ENCODE results near the gene TEX30.

Gene TEX30

GRCh38 chr13:102758842-102759241 is 14.7 kb downstream of the TEX30 start:
- no peak overlapping the region for H2AFZ ChIP-seq (ENCODE audit: low read depth, low read length, severe bottlenecking)

GRCh38 chr13:102757006-102757405 is 16.6 kb downstream of the TEX30 start:
- Histone ChIP-seq H3K27ac (ENCODE audit: low read depth, low read length) (no peak overlapping the region), H3K9me2 (replicated peaks; ENCODE audit: insufficient read depth, low read length) (no peaks in the 10 kb centered on the region), H3K36me3 (ENCODE audit: low read length) (no peaks in the 10 kb centered on the region), H3F3A (ENCODE audit: insufficient read depth) (no peaks in the 10 kb centered on the region), H3K27me3 (ENCODE audit: low read length) (no peaks in the 10 kb centered on the region), H3K9me3 (ENCODE audit: insufficient read depth, low read length) (no peaks in the 10 kb centered on the region), H2AFZ (ENCODE audit: low read depth, low read length, severe bottlenecking) (no peak overlapping the region), H4K20me1 (ENCODE audit: low read depth, low read length) (no peaks in the 10 kb centered on the region), H3K4me2 (ENCODE audit: low read depth, low read length, poor library complexity, severe bottlenecking) (no peak overlapping the region), H3K79me2 (ENCODE audit: insufficient read depth, low read length) (no peaks in the 10 kb centered on the region), H3K9ac (ENCODE audit: low read length) (no peak overlapping the region), H3K4me3 (ENCODE audit: insufficient read depth, low read length, poor library complexity, severe bottlenecking) (no peak overlapping the region)
- TF ChIP-seq CTCF (IDR thresholded peaks at IDR 0.05; ENCODE audit: insufficient read depth, low read length, poor library complexity, severe bottlenecking), result no peak
- no peak for TF ChIP-seq EZH2phosphoT487 (conservative IDR thresholded peaks at IDR 0.05; ENCODE audit: low read length)

More at GRCh38 chr13:102758842-102759241, 14.7 kb downstream of the TEX30 start:
- Histone ChIP-seq H3K79me2 (ENCODE audit: insufficient read depth, low read length) (no peaks in the 10 kb centered on the region), H3F3A (ENCODE audit: insufficient read depth) (no peaks in the 10 kb centered on the region), H3K9me2 (replicated peaks; ENCODE audit: insufficient read depth, low read length) (no peaks in the 10 kb centered on the region), H3K9ac (ENCODE audit: low read length) (no peak overlapping the region), H3K27ac (ENCODE audit: low read depth, low read length) (no peak overlapping the region), H3K27me3 (ENCODE audit: low read length) (no peaks in the 10 kb centered on the region), H3K9me3 (ENCODE audit: insufficient read depth, low read length) (no peaks in the 10 kb centered on the region), H4K20me1 (ENCODE audit: low read depth, low read length) (no peaks in the 10 kb centered on the region), H3K4me2 (ENCODE audit: low read depth, low read length, poor library complexity, severe bottlenecking) (no peak overlapping the region), H3K4me3 (ENCODE audit: insufficient read depth, low read length, poor library complexity, severe bottlenecking) (no peak overlapping the region), H3K36me3 (ENCODE audit: low read length) (no peaks in the 10 kb centered on the region)
- TF ChIP-seq CTCF (IDR thresholded peaks at IDR 0.05; ENCODE audit: insufficient read depth, low read length, poor library complexity, severe bottlenecking), result no peak

- Histone ChIP-seq H3K36me3 (ENCODE audit: low read length) (no peaks in the 10 kb centered on the region), H3F3A (ENCODE audit: insufficient read depth) (no peaks in the 10 kb centered on the region), H3K27me3 (ENCODE audit: low read length) (no peaks in the 10 kb centered on the region), H3K79me2 (ENCODE audit: insufficient read depth, low read length) (no peaks in the 10 kb centered on the region), H3K4me2 (ENCODE audit: low read depth, low read length, poor library complexity, severe bottlenecking) (no peak overlapping the region), H2AFZ (ENCODE audit: low read depth, low read length, severe bottlenecking) (no peak overlapping the region), H3K9me2 (replicated peaks; ENCODE audit: insufficient read depth, low read length) (no peaks in the 10 kb centered on the region), H3K4me3 (ENCODE audit: insufficient read depth, low read length, poor library complexity, severe bottlenecking) (no peak overlapping the region), H4K20me1 (ENCODE audit: low read depth, low read length) (no peaks in the 10 kb centered on the region), H3K27ac (ENCODE audit: low read depth, low read length) (no peak overlapping the region), H3K9me3 (ENCODE audit: insufficient read depth, low read length) (no peaks in the 10 kb centered on the region), H3K9ac (ENCODE audit: low read length) (no peak overlapping the region)
- no peak for TF ChIP-seq EZH2phosphoT487 (conservative IDR thresholded peaks at IDR 0.05; ENCODE audit: low read length)
- no peak for TF ChIP-seq CTCF (IDR thresholded peaks at IDR 0.05; ENCODE audit: insufficient read depth, low read length, poor library complexity, severe bottlenecking)
These were observed 21.7 kb downstream of the TEX30 start for GRCh38 chr13:102751886-102752285.

GRCh38 chr13:102742506-102742905 is 31.1 kb downstream of the TEX30 start:
- Histone ChIP-seq H3K9ac (ENCODE audit: low read length) (no peak overlapping the region), H3K4me2 (ENCODE audit: low read depth, low read length, poor library complexity, severe bottlenecking) (no peak overlapping the region), H3K9me3 (ENCODE audit: insufficient read depth, low read length) (no peaks in the 10 kb centered on the region), H3K79me2 (ENCODE audit: insufficient read depth, low read length) (no peaks in the 10 kb centered on the region), H3K27me3 (ENCODE audit: low read length) (no peaks in the 10 kb centered on the region), H3K27ac (ENCODE audit: low read depth, low read length) (no peak overlapping the region), H3K4me3 (ENCODE audit: insufficient read depth, low read length, poor library complexity, severe bottlenecking) (no peak overlapping the region), H3F3A (ENCODE audit: insufficient read depth) (no peaks in the 10 kb centered on the region), H2AFZ (ENCODE audit: low read depth, low read length, severe bottlenecking) (no peak overlapping the region), H4K20me1 (ENCODE audit: low read depth, low read length) (no peaks in the 10 kb centered on the region), H3K36me3 (ENCODE audit: low read length) (no peaks in the 10 kb centered on the region), H3K9me2 (replicated peaks; ENCODE audit: insufficient read depth, low read length) (no peaks in the 10 kb centered on the region)
- no peak for TF ChIP-seq EZH2phosphoT487 (conservative IDR thresholded peaks at IDR 0.05; ENCODE audit: low read length)
- no peak for TF ChIP-seq CTCF (IDR thresholded peaks at IDR 0.05; ENCODE audit: insufficient read depth, low read length, poor library complexity, severe bottlenecking)

All from SU-DHL-6 (cell line).